Endothelial cell of umbilical vein (primary cell): Measurements from ENCODE around the gene TBC1D9B. TPM values are rescaled to one million over a fixed set of nuclear protein-coding genes. Genes with fewer than 3 reads are reported as not detected.

Experiments
- BruUV-seq: library from RNA; stranded (reverse); fragments of 400-500 nt; replicated peaks from 2 replicates; lab custom pipeline; 2021; lab: Mats Ljungman, UMichigan
- CTCF ChIA-PET: fragments of 300-600, 350-600 bp; sonication (Branson Sonifier 250); formaldehyde crosslinking; loops from one replicate; lab custom pipeline; 2021; ENCODE audit warnings: antibody characterized with exemption, inconsistent platforms; lab: Charles Lee
- POLR2A ChIA-PET: fragments of 300-600, 350-600 bp; sonication (Branson Sonifier 250); formaldehyde crosslinking; loops from one replicate; lab custom pipeline; 2021; ENCODE audit warnings: antibody characterized with exemption, inconsistent platforms; lab: Charles Lee
- DNase-seq: peaks from one replicate; pipeline ENCODE4 v3.0.0-alpha.2; 2011; ENCODE audit warnings: low read depth, low spot score
- FAIRE-seq: peaks from 2 replicates; lab custom pipeline; 2011; peaks lifted over from hg19 to GRCh38; lab: Jason Lieb, UNC
- H2AFZ ChIP-seq: 2 replicates; pipeline ENCODE4 v1.6.0; 2012; ENCODE audit warnings: low read depth, low read length, control low read depth, inconsistent platforms
- H3K27ac ChIP-seq: 2 replicates; pipeline ENCODE4 v1.5.1; 2011; ENCODE audit warnings: low read depth, mild to moderate bottlenecking, control low read depth, low read length, moderate library complexity; ENCODE audit not compliant: insufficient read depth
- H3K27me3 ChIP-seq, 2 experiments: 2 replicates each; pipeline versions ENCODE4 v1.6.0 to v1.6.1; 2011; ENCODE audit warnings: low read length in 2 of 2, mixed read lengths in 1 of 2; ENCODE audit not compliant: control insufficient read depth in 2 of 2, insufficient read depth in 2 of 2
- H3K36me3 ChIP-seq, 2 experiments: 2 replicates in 1 of 2; 3 replicates in 1 of 2; pipeline ENCODE4 v1.5.1; 2011; ENCODE audit warnings: low read length in 2 of 2, mild to moderate bottlenecking in 1 of 2, moderate library complexity in 1 of 2; ENCODE audit not compliant: control insufficient read depth in 2 of 2, insufficient read depth in 2 of 2; ENCODE audit errors: extremely low read depth in 1 of 2
- H3K4me1 ChIP-seq: 3 replicates; pipeline ENCODE4 v1.5.1; 2011; ENCODE audit warnings: mild to moderate bottlenecking, low read length; ENCODE audit not compliant: control insufficient read depth, insufficient read depth; ENCODE audit errors: extremely low read depth
- H3K4me2 ChIP-seq: 2 replicates; pipeline ENCODE4 v1.6.1; 2011; ENCODE audit warnings: low read length, control low read depth, mixed read lengths; ENCODE audit not compliant: insufficient read depth
- H3K4me3 ChIP-seq, 3 experiments: fragments of 200-600 bp in 1 of 3; sonication (generic), shearing (Covaris generic) in 1 of 3; replicated peaks in 1 of 3; 2 replicates each; pipeline ENCODE4 v1.5.1; 2011 to 2016; ENCODE audit warnings: control low read depth in 3 of 3, low read length in 3 of 3, mild to moderate bottlenecking in 2 of 3, inconsistent platforms in 1 of 3, low read depth in 1 of 3, moderate library complexity in 1 of 3; ENCODE audit not compliant: insufficient read depth in 1 of 3
- H3K79me2 ChIP-seq: 2 replicates; pipeline ENCODE4 v1.6.0; 2012; ENCODE audit warnings: low read length, inconsistent platforms; ENCODE audit not compliant: control insufficient read depth, insufficient read depth
- H3K9ac ChIP-seq: replicated peaks from 2 replicates; pipeline ENCODE3; 2011; ENCODE audit warnings: low read length, control low read depth; ENCODE audit not compliant: insufficient read depth; ENCODE audit errors: extremely low read depth
- H3K9me1 ChIP-seq: replicated peaks from 3 replicates; pipeline ENCODE4 v1.6.0; 2011; ENCODE audit warnings: mild to moderate bottlenecking, low read length; ENCODE audit not compliant: control insufficient read depth, insufficient read depth; ENCODE audit errors: extremely low read depth
- H3K9me3 ChIP-seq: replicated peaks from 2 replicates; pipeline ENCODE4 v1.5.1; 2012; ENCODE audit warnings: low read length, inconsistent platforms; ENCODE audit not compliant: control insufficient read depth, insufficient read depth
- H4K20me1 ChIP-seq: replicated peaks from 2 replicates; pipeline ENCODE3; 2011; ENCODE audit warnings: mild to moderate bottlenecking, low read length; ENCODE audit not compliant: control insufficient read depth, insufficient read depth; ENCODE audit errors: extremely low read depth
- EZH2 ChIP-seq: IDR thresholded peaks from 2 replicates; pipeline ENCODE4 v1.6.1; 2012; ENCODE audit warnings: borderline replicate concordance, low read depth, mild to moderate bottlenecking, moderate library complexity, low read length, inconsistent platforms; ENCODE audit not compliant: severe bottlenecking
- FOS ChIP-seq: IDR thresholded peaks from 2 replicates; pipeline ENCODE4 v1.6.1; 2011; ENCODE audit warnings: mild to moderate bottlenecking, low read length, moderate library complexity, borderline replicate concordance; ENCODE audit not compliant: insufficient read depth
- GATA2 ChIP-seq: IDR thresholded peaks from 2 replicates; pipeline ENCODE4 v1.7.0; 2011; ENCODE audit warnings: low read depth, mild to moderate bottlenecking, moderate library complexity, mixed read lengths, low read length; ENCODE audit not compliant: insufficient read length, insufficient read depth
- JUN ChIP-seq: IDR thresholded peaks from 2 replicates; pipeline ENCODE4 v1.6.1; 2011; ENCODE audit warnings: borderline replicate concordance, low read depth; ENCODE audit not compliant: insufficient read length, insufficient read depth
- MYC ChIP-seq: IDR thresholded peaks from one replicate; pipeline ENCODE4 v1.6.1; 2011; ENCODE audit warnings: mild to moderate bottlenecking, low read depth, low read length
- POLR2A ChIP-seq: IDR thresholded peaks from 2 replicates; pipeline ENCODE4 v1.6.1; 2012; ENCODE audit warnings: low read depth, mild to moderate bottlenecking, control low read depth, low read length
- POLR2AphosphoS5 ChIP-seq: IDR thresholded peaks from 2 replicates; pipeline ENCODE4 v1.6.1; 2012; ENCODE audit warnings: low read depth, mild to moderate bottlenecking, control low read depth, low read length, moderate library complexity; ENCODE audit not compliant: insufficient read depth
- dilution Hi-C: fragments of 300-500 bp; cut with MboI; formaldehyde crosslinking; loops from one replicate; pipeline ENCODE4 v1.15.0; 2019; ENCODE audit warnings: low sequenced_read_pairs; ENCODE audit not compliant: extremely low pct_ligation_motif_present
- intact Hi-C: fragments of 100-400 bp; cut with micrococcal nuclease; formaldehyde crosslinking; loops from one replicate; pipeline ENCODE4 v1.10.0; 2022
- polyA plus RNA-seq, 4 experiments: library from polyadenylated mRNA; depleted of rRNA in 3 of 4; stranded (reverse) in 3 of 4; unstranded in 1 of 4; fragments of >200 nt; gene quantifications; 2 replicates each; pipeline versions ENCODE4 v1.2.1 to v1.2.3, GENCODE V29; 2011 to 2012; ENCODE audit warnings: missing spikeins in 1 of 4
- total RNA-seq: library from RNA; stranded (reverse); gene quantifications from 2 replicates; pipeline ENCODE4 v1.2.3, GENCODE V29; 2021
- TF ChIP-seq, protein P1 (sequence below): IDR thresholded peaks from 2 replicates; pipeline ENCODE4 v1.6.1; 2011; ENCODE audit not compliant: insufficient read depth, insufficient read length
- TF ChIP-seq, protein P2 (sequence below), 2 donors: IDR thresholded peaks; 1 replicate in 1 of 2; 2 replicates in 1 of 2; pipeline ENCODE4 v1.5.1; 2011; ENCODE audit warnings: low read length in 2 of 2, mild to moderate bottlenecking in 2 of 2, moderate library complexity in 2 of 2, control low read depth in 1 of 2, inconsistent platforms in 1 of 2, low read depth in 1 of 2; ENCODE audit not compliant: insufficient read depth in 1 of 2; ENCODE audit errors: extremely low read depth in 1 of 2

The TBC1D9B gene
- total and polyA plus RNA-seq, 2 donors (not counting 3 experiments of a cell fraction or from before 2014, with no cell fraction given) = 82.8 to 150 TPM

DNA sequence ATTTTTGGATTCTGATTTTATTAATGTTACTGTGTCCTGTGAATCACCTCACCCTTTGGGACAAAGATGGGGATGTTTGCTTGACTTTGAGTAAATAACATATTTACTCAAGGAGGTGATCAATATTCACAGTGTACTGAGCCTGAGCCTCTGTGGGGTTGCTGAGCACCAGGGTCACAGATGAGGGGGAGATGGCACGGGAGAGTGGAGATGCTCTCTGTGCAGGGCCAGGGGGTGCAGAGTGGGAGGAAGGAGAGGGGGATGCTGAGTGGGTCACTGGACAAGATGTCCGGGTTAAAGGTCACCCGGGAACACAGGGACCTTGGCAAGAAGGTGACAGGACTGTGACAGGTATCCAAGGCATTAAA lies 83.0 kb downstream of the TBC1D9B start:
- no peaks in the 10 kb centered on the region for H3K27me3 ChIP-seq
- ChIA-PET POLR2A (no interaction called here), CTCF (interaction anchor here (1.6 kb wide), 1 partner anchor 23 kb away, joined by 8 read pairs; no protein-coding TSS in a partner anchor)
- FAIRE-seq = no peak
- no peaks in the 10 kb centered on the region for H3K9me3 ChIP-seq
- H3K79me2 ChIP-seq = peaks cover 56% of the 10 kb centered on the region
- no peak overlapping the region for H2AFZ ChIP-seq
- H3K9ac ChIP-seq = no peak overlapping the region
- TF ChIP-seq JUN (no peak), GATA2 (no peak), FOS (no peak), MYC (no peak), POLR2A (no peak), POLR2AphosphoS5 (no peak), EZH2 (no peak)
- TF ChIP-seq, protein P1, sequence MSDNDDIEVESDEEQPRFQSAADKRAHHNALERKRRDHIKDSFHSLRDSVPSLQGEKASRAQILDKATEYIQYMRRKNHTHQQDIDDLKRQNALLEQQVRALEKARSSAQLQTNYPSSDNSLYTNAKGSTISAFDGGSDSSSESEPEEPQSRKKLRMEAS = no peak
- TF ChIP-seq, protein P2, sequence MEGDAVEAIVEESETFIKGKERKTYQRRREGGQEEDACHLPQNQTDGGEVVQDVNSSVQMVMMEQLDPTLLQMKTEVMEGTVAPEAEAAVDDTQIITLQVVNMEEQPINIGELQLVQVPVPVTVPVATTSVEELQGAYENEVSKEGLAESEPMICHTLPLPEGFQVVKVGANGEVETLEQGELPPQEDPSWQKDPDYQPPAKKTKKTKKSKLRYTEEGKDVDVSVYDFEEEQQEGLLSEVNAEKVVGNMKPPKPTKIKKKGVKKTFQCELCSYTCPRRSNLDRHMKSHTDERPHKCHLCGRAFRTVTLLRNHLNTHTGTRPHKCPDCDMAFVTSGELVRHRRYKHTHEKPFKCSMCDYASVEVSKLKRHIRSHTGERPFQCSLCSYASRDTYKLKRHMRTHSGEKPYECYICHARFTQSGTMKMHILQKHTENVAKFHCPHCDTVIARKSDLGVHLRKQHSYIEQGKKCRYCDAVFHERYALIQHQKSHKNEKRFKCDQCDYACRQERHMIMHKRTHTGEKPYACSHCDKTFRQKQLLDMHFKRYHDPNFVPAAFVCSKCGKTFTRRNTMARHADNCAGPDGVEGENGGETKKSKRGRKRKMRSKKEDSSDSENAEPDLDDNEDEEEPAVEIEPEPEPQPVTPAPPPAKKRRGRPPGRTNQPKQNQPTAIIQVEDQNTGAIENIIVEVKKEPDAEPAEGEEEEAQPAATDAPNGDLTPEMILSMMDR (IDR thresholded peaks at IDR 0.05; ENCODE audit: extremely low read depth in 1 of 2, insufficient read depth in 1 of 2, low read depth in 1 of 2, low read length in 2 of 2) = no peak
- intact Hi-C loops (loop anchor here (5.0 kb wide), 2 partner anchors 248 to 267 kb away; partner anchors contain the start of gene RNF130), dilution Hi-C loops (no loop called here)
- H3K36me3 ChIP-seq = peaks cover 30 to 52% of the 10 kb centered on the region in 2 experiments
- no peak overlapping the region for H3K4me3 ChIP-seq
- no peaks in the 10 kb centered on the region for H3K9me1 ChIP-seq
- no TSS peak for BruUV-seq
- no peak for DNase-seq
- H3K4me1 ChIP-seq = peaks cover 23% of the 10 kb centered on the region
- no peak overlapping the region for H3K27ac ChIP-seq
- peaks cover 10% of the 10 kb centered on the region for H4K20me1 ChIP-seq
- H3K4me2 ChIP-seq = no peak overlapping the region
